Astrocyte of the spinal cord (primary cell): Measurements from ENCODE around the gene SLC25A31.

Experiments used
- DNase-seq: peaks from one replicate; pipeline ENCODE4 v3.0.0; 2011; ENCODE audit warnings: low read depth, low spot score
- H3K4me3 ChIP-seq: 2 replicates; pipeline ENCODE4 v1.5.1; 2011; ENCODE audit warnings: low read depth, mild to moderate bottlenecking, low read length, moderate library complexity
- in situ Hi-C: cut with HindIII; loops from 2 replicates; pipeline ENCODE4 v1.10.0; 2017; ENCODE audit warnings: low sequenced_read_pairs
- TF ChIP-seq, protein P1 (sequence below): IDR thresholded peaks from 2 replicates; pipeline ENCODE4 v1.5.1; 2012; ENCODE audit warnings: low read depth, mild to moderate bottlenecking, low read length, inconsistent platforms

Gene SLC25A31

DNA sequence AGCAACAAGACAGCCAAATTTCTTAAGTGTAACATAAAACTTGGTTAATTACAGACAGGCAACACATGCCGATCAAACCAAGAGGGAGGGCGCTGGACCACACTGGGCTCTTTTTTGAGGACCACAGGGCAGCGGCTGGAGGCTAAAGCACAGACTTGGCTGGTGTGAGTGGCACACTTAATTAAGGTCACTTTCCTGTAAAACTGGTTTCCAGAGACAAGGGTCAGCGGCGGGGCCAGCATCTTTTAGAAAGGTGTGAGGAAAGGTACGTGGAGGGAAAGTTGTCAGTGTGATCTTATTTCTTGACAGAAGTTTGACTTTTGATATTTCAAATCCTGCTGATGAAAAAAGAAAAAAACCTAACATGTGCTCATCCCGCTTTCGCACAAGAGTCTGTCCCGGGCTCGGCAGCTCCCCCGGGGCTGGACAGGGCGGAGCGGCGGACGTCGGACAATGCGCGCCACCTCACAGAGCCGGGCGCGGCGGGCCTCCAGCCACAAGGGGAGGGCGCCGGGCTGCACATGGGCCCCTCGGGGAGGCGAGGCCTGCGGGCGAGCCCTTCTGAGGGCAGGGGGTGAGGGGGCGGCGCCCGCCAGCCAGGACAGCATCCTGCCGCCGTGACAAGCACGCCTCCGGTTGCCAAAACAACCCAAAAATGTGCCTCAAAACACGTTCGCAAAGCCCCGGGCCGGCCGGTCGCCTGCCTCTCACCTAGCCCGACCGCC, 51.3 kb downstream of the SLC25A31 start:
- in situ Hi-C loops, result no loop called here
- H3K4me3 ChIP-seq, result peak overlapping the region; percentile 88
- TF ChIP-seq, protein P1, sequence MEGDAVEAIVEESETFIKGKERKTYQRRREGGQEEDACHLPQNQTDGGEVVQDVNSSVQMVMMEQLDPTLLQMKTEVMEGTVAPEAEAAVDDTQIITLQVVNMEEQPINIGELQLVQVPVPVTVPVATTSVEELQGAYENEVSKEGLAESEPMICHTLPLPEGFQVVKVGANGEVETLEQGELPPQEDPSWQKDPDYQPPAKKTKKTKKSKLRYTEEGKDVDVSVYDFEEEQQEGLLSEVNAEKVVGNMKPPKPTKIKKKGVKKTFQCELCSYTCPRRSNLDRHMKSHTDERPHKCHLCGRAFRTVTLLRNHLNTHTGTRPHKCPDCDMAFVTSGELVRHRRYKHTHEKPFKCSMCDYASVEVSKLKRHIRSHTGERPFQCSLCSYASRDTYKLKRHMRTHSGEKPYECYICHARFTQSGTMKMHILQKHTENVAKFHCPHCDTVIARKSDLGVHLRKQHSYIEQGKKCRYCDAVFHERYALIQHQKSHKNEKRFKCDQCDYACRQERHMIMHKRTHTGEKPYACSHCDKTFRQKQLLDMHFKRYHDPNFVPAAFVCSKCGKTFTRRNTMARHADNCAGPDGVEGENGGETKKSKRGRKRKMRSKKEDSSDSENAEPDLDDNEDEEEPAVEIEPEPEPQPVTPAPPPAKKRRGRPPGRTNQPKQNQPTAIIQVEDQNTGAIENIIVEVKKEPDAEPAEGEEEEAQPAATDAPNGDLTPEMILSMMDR, result no peak
- DNase-seq, result peak; percentile 57

DNA sequence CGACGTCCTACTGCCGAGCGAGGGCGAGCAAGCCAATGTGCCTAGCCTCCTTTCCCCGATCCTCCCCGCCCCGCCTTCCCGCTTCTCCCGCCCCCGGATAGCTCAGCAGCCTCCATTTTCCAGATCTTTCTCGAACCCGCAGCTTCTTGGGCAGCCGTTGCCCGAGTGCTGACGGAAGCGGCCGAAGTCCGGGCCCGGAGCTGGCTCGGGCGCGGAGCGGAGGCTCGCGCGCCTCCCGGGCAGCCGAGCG, 51.8 kb downstream of the SLC25A31 start:
- in situ Hi-C loops, result no loop called here
- TF ChIP-seq, protein P1, result no peak
- peak overlapping the region; percentile 88 for H3K4me3 ChIP-seq
- DNase-seq, result peak; percentile 85

DNA sequence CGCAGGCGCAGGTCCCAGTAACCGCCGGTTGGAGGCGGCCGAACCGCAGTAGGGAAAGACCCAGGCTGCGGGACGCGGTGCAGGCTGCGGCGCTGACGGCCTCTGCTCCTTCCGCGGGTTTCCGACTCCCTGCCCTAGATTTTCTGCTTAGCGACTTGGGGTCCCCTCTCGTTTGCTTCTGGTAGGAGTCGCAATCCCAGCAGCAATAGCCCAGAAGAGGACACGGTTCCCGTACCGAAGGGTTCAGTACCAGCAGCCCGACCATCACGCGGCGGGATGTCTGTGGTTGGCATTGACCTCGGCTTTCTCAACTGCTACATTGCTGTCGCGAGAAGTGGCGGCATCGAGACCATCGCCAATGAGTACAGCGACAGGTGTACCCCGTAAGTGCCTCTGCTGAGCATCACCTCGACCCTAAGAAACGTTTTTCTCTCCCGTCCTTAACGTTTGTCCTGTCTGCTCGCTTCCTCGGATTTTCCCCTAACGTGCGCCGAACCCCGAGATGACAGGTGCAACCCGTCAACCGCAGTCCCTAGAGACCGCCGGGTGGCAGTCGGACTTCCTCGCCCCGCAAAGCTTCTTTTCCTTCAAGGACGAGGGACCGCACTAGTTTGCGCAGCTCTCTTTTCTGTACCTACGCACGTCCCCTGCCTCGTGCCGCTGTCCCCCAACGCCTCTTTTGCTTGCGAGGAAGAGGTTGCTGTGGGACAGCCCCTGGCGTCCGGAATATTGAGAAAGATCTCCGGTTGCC, 52.2 kb downstream of the SLC25A31 start, which contains the start of gene HSPA4L:
TSS of gene HSPA4L (plus strand) at position 48 of the 751 bp plus-strand sequence. CDS start at position 277, 229 bp downstream.
- DNase-seq, result peak; percentile 37
- peak within 1 kb of the TSS; percentile 88 for H3K4me3 ChIP-seq
- in situ Hi-C loops, result no loop called here
- TF ChIP-seq, protein P1, result no peak

DNA sequence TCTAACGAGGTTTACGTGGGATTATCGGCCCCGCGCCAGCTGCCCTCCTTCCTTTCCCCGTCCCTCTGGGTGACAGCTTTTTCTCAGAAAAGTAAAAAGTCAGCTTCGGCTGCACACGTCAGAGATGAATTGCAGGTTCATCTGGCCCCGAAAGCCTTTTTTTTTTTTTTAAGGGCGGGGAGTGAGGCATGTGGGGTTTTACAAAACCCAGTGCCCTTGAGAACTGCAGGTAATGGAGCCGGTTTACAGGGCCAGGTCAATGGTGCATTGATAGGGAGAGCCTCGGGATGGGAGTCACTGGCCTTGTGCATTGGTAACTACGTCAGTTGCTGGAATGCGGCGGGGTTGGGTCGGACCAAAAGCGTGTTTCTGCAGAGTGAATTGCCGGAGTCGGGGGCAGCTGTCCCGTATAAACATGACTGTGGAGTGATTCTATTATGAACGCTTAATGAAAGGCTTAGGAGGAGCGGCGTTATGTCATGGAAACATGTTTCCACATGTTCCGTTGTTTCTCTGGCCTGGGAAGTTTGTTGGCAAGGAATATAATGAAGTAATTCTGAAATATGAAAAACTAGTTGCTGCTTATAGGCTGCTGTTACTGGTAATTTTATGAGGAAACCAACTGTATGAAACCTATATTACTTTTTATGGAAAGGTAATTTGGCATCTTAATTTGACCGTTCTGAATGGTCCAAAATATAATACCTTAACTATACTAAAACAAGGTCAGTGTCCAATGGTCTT, 53.0 kb downstream of the SLC25A31 start:
- peak overlapping the region; percentile 88 for H3K4me3 ChIP-seq
- in situ Hi-C loops, result no loop called here
- TF ChIP-seq, protein P1, result no peak
- peak; percentile 62 for DNase-seq

DNA sequence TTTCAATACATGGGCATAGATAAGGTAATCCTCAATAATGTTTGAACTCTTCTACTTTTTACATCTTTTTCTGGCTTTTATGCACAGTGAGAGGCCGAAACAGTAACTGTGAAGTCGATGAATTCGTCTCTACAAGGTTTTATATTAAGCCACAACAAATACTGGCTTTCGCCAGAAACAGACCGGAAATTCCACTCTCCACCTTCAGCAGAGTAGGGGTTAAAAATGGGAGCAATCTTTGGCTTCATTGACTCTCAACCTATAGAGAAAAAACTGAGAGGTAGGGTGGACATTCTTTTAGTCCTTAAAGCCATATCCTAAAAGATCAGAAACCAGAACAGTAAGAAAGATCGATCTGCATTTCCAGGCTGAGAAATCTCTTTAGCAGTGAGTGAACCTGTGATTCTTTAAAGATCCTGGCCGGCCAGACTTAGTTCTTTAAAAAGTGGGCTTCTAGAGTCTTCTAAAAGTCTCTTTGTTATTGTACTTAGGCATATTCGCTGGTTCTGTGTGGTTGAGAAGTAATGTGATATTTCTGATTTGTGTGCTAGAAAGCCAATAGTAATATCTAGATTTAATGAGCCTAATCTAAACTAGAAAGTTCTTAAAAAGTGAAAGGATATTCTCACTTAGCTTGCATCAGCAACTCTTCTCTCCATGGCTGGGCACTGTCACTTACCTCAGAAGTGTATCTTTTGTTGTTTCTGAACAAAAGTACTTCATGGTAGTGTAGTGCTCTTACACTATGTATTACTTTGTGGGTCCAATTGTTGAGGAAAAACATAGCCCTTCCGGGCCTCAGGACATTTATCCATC, 54.0 kb downstream of the SLC25A31 start:
- in situ Hi-C loops, result no loop called here
- TF ChIP-seq, protein P1, result no peak
- no peak for DNase-seq
- H3K4me3 ChIP-seq, result no peak overlapping the region

DNA sequence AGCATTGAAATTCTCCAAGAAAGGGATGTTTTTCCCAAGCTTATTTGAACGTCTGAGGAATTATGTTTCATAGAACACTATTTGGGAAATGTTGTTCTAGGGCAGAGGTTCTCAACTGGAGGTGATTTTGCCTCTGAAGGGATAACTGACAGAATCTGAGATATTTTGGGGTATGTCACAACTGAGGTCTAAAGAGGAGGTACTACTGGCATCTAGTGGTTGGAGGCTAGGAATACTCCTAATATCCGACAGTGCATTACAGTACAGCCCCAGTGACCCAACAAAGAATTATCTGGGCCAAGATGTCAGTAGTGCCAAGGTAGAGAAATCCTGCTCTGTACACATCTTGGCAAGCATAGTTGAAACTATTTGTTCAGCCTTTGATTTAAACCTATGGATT, 58.3 kb downstream of the SLC25A31 start:
- no peak for DNase-seq
- no peak overlapping the region for H3K4me3 ChIP-seq
- TF ChIP-seq, protein P1, result peak; percentile 10
- in situ Hi-C loops, result no loop called here
